ENCODE data around the gene TBC1D8.

- TF ChIP-seq CTCF (IDR thresholded peaks at IDR 0.05) (no peak), POLR2A (IDR thresholded peaks at IDR 0.05) (no peak)
Measured at GRCh38 chr2:100963026-100963375, 188.2 kb downstream of the TBC1D8 start.

All from esophagus squamous epithelium (tissue), 4 donors.